HG02970 (cell line): ENCODE results near the gene CDK14.
"Not testable (repeated sequence)": the region's sequence is repeated elsewhere in the genome, so short reads cannot be mapped to it uniquely, and the experiment has no call there.

Source experiments
- ATAC-seq: cut with Tn5 transposase; IDR thresholded peaks from one replicate; pipeline ENCODE4 v1.9.1; 2021; ENCODE audit warnings: mild to moderate bottlenecking, moderate library complexity, moderate number of reproducible peaks; ENCODE audit not compliant: unreplicated experiment, low FRiP score

The CDK14 gene

DNA sequence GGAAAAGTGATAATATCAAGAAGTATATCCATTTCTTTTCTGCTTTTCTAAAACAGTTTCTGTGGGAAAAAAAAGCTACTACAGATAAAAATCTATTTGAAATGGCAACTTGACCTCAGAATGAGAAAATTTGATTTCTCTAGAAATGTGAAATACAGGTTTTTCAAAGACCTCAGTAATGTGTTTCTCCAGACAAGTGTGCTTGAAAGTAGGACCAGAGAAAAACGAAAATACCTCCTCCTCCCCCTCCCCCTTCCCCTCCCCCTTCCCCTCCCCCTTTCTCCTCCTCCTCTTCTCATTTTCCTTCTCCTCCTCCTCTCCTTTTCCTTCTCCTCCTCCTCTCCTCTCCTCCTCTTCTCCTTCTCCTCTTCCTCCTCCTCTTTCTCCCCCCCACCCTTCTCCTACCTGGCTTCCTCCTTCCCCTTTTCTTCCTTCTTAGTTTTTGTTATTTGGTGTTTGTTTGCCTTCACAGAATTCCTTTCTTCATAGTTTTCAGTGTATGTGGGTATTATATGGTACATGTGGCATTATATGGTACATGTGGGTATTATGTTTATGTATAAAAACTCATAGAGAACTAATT, 179.4 kb downstream of the CDK14 start:
- no peak for ATAC-seq

- ATAC-seq: peak; percentile 66
Observed at GRCh38 chr7:90777041-90777440, 180.9 kb downstream of the CDK14 start.

DNA sequence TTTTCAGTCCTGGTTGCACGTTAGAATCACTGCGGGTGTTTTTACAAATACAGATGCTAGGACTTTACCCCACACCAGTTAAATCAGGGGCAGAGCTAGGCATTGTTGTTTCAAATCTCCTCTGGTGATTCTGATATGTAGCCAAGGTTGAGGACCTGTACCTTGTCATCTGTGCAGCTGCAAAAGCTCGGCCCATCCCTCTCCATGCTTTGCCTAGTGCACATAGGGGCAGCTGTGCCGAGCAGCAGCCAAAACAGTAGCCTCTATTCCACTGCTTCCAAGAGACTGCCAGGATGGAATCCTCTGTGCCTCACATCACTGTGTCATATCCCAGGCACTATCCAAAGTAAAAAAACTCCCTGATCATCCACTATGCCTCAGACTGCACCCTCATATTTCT, 181.3 kb downstream of the CDK14 start:
- ATAC-seq: peak; percentile 32

GRCh38 chr7:90777886-90778285, 181.8 kb downstream of the CDK14 start:
- no peak for ATAC-seq

- no peak for ATAC-seq
Observed at GRCh38 chr7:90788052-90788451, 191.9 kb downstream of the CDK14 start.

DNA sequence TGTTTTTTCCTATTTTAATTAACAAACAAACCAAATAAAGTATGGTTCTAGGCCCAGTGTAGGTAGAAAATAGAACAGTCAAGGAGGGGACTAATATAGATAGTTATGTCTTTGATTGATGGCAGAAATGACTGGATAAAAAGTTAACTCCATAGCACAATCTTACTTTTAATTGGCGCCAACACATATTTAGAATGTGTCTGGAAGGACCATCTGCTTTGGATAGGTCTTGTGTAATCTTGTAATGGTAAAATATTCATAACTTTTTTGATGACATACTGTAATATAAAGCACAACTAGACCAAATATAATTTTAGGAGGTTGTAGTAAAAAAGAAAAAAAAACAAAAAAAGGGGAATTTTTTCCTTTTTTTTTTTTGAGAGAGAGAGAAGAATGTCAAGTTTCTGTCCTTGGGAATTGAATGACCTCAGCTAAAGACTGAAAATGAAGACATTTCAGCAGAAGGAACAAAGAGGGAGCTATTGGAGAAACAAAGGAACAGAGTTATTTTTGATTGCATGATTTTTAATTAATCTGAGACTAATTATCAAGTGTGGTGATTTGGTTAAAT, 193.7 kb downstream of the CDK14 start:
- ATAC-seq: no peak

DNA sequence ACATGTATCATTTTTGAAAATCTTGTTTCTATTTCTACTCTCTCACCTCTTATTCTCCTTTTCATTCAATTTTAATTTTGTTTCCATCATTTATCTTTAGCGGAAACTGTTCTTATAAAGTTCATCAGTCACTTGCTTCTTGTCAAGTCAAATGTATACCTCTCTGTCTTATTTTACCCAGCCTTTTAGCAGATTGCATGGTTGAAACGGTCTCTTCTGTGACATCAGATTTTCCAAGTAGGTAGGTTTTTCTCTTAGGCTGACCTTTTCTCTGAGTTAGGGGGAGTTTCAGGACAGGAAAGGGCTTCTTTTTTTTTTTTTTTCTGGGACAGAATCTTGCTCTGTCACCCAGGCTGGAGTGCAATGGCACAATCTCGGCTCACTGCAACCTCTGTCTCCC, 195.5 kb downstream of the CDK14 start:
- ATAC-seq: no peak

GRCh38 chr7:90792301-90792700, 196.2 kb downstream of the CDK14 start:
- no peak for ATAC-seq

DNA sequence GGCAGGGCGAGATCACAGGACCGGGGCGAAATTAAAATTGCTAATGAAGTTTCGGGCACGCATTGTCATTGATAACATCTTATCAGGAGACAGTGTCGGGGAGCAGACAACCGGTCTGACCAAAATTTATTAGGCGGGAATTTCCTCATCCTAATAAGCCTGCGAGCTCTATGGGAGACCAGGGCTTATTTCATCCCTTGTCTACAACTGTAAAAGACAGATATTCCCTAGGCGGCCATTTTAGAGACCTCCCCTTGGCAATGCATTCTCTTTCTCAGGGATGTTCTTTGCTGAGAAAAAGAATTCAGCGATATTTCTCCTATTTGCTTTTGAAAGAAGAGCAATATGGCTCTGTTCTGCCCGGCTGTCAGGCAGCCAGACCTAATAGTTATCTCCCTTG, 198.1 kb downstream of the CDK14 start:
- ATAC-seq: not testable (repeated sequence)

GRCh38 chr7:90797596-90797995, 201.5 kb downstream of the CDK14 start:
- ATAC-seq: no peak

- no peak for ATAC-seq
Observed at GRCh38 chr7:90804370-90804769, 208.2 kb downstream of the CDK14 start.

GRCh38 chr7:90815552-90815951, 219.4 kb downstream of the CDK14 start:
- ATAC-seq: not testable (repeated sequence)

- peak; percentile 98 for ATAC-seq
Observed at GRCh38 chr7:90816511-90817142, 220.5 kb downstream of the CDK14 start.

DNA sequence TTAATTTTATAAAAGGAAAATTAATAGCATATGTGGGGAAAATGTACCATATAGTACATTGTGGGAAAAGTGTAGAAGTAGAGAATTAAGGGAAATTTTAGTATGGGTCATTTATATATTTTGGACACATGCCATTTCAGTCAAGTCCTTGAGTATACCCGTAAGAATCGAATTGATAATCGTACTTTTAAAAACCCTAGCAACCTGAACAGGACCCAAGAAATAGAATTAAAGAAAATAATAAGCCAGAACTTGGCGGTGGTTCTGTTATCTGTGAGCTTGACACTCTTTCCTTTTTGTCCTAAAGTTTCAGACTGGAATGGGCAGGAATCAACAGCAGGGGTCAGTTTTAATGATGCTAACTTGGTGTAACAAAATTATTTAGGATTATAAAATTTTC, 221.0 kb downstream of the CDK14 start:
- ATAC-seq: no peak

- ATAC-seq: no peak
Observed at GRCh38 chr7:90817846-90818245, 221.7 kb downstream of the CDK14 start.

DNA sequence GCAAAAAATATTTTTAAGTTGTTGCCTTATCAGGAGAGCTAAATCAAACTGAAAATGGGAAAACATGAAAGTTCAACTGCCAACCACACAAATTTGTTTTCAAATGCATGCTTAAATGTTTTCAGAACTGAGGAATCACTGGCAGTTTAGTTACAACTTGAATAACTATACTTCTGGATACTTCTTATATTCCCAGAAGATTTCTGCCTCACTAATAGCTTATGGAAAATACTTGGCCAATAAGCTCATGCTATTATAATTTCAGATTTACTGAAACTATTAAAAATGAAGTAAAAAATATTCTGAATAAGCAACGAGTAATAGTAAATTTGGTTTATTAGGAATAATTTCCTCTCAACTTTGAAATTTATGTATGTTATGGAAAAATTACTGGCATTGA, 222.2 kb downstream of the CDK14 start:
- ATAC-seq: no peak

DNA sequence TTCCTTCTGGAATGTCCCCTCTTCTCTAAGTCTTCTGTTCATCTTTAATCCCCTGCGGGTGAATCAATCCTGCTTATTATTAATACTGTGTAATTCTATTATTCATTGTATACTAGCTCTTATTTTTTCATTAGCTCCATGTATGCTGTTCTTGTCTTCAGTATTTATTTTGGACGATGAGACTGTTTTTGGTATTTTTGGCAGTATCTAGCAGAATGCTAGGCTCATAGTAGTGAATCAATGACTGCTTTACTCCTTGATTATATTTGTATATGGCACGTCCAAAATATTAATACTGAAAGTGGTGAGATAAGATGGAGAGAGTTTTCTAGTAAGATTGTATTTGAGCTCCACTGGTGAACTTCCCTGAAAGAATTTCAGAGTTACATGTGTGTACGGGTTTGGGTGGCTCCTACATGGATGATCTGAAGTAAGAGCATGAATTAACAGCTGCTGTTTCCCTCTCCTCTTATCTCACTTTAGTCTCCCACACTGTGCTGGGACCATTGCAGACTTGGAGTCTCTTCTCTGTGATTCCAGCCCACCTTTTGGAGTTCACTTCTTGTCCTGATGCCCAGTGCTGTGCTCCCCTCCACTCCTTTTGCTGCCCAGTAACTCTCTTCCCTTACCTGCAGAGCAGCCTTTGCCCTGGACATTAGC, 226.0 kb downstream of the CDK14 start:
- ATAC-seq: no peak

- no peak for ATAC-seq
Observed at GRCh38 chr7:90824386-90825307, 228.5 kb downstream of the CDK14 start.

DNA sequence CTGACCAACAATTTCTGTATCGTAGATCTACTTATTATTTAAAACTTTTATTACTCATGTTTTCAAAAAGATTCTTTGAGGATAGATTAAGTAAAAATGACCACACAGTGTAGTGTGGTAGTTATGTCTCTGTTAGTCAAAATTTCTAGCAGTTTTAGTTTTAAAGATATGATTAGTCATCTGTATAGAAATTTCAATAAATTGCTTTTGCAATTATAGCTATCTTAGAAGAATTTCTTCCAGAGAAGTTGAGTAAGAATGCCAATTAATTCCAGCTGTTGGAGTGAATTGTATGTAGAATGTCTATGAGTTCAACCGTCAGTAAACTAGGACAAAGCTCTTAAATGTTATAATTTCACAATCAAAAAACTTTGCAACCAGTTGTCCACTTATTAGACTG, 229.7 kb downstream of the CDK14 start:
- no peak for ATAC-seq

GRCh38 chr7:90828601-90829000, 232.5 kb downstream of the CDK14 start:
- no peak for ATAC-seq

DNA sequence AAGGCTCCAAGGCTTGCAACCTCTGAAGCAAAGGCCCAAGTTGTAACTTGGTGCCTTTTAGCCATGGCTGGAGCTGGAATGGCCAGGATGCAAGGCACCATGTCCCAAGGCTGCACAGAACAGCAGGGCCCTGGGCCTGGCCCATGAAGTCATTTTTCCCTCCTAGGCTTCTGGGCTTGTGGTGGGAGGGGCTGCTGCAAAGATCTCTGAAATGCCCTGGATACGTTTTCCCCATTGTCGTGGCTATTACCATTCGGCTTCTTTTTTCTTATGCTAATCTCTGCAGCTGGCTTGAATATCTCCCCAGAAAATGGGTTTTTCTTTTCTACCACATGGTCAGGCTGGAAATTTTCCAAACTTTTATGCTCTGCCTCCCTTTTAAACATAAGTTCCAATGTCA, 234.2 kb downstream of the CDK14 start:
- no peak for ATAC-seq
